Stimulated activated CD8-positive, alpha-beta memory T cell treated with anti-CD3 and anti-CD28 coated beads, Interleukin-7, amount 100 ng/mL, for 1 hour (primary cell): Measurements from ENCODE around the gene TMEM269.

Experiments
- DNase-seq, 2 donors: peaks; one replicate each; pipeline ENCODE4 v3.0.0-alpha.2; 2020; ENCODE audit warnings: low read depth in 2 of 2

The TMEM269 gene

GRCh38 chr1:42784946-42785693, at the start of gene TMEM269:
TMEM269 (plus strand) TSS chr1:42784991; CDS start chr1:42789894, 4,903 bp downstream.
- no peak for DNase-seq

- no peak for DNase-seq
Measured at GRCh38 chr1:42735056-42735455, 49.7 kb upstream of the TMEM269 start.

DNA sequence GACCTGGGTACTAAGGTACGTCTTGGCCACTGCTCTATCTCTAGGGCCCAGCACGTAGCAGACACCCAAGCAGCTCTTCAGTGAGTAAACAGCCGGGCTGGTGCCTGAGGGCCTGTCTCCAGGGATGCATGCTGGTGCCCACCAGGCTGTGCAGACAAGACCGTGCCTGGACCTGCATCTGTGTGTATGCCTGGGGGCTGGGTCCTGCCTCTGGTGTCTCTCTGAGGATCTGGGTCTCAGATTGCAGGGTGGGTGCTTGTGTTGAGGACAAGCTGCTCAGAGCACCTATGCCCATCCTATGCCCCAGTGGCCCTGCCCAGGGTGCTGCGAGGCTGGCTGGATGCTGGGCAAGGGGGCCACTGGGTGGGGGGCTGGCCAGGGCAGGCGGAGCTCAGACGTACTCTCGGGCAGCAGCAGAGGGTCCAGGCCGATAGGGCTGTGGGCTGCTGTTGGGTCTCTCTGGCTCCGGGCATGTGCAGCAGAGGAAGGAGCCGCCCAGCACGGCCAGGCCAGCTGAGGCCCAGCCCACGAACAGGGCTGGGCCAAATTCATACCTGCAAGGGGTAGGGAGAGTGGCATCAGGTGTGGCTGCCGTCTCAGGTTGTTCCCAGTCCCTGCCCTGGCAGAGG, 49.2 kb upstream of the TMEM269 start:
- no peak for DNase-seq

DNA sequence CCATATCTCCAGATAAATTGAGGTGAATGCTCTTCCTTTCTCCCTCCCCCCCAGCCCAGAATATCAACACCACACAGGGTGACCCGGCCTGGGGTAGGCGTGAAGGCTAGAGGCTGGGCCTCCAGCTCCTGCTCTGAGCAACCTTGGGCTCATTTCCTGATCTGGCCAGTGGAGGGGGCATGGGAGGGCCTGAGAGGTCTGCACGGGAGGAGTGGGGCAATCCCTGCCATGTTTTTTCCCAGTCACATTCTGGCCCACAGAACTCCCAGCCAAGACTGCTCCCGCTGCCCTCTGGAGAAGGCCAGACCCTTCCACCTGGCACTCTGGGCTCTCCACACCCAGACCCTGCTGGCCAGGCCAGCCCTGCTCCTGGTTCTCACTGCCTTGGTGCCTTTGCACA, 48.6 kb upstream of the TMEM269 start:
- DNase-seq = no peak

DNA sequence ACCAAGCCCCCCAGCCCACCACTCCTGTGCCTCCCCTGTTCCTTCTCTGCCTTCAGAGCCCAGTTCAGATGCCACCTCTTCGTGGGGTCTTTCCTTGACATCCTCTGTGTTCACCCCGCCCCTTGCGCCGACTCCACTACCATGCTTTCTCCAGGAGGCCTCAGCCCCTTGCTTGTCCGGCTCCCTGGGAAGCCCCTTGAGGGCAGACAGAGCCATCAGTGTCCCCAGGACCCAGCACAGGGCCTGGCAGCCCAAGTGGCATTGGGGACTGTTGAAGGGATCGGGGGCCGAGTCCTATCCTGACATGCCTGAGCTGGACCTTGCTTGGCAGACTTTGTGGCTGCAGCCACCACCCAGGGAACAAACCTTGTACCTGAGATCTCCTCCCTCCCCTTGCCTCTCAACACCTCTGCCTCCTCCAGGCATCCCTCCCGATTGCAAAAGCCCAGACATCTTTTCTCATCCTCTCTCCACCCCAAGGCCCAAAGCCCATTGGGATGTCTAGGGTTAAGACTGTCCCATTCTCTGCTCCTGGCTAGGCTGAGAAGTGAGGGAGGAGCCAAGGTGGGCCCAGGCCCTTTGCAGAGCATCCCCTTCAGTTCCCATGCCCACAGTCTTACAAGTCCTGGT, 48.1 kb upstream of the TMEM269 start:
- DNase-seq = no peak

GRCh38 chr1:42737257-42737656, 47.5 kb upstream of the TMEM269 start:
- no peak for DNase-seq

DNA sequence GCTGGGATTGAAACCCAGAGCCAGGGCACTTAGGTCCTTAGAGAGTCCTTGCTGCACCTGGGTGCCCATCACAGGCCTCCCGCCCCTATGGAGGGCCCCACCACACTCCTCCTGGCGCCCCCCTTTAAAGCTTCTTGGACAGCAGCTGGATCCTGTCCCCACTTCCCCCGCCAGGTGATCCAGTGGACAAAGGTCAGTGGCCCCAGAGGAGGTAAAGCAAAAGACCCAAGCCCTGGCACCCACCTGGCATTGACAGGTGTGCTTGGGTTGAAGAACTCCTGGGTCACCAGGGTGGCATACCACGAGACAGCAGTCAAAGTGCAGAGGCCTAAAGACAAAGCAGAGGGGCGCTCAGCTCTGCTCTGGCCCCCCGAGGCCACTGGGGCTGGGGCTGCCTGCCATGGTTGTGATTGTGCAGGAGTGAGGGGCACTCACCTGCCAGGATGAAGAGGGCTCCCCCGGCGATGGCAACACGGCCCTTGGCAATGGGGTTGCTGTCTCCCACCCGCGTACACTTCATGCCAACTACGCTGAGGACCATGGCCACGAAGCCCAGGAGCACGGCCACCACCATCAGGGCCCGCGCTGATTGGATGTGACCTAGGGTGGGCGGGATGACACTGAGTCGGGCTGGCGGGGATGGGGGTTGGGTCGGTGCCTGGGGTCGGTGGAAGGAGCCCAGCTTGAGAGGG, 46.7 kb upstream of the TMEM269 start:
- DNase-seq = no peak

- DNase-seq = no peak
Measured at GRCh38 chr1:42738678-42739226, 46.0 kb upstream of the TMEM269 start.

- no peak for DNase-seq
Measured at GRCh38 chr1:42739753-42740700, 44.8 kb upstream of the TMEM269 start, which contains the start of gene CLDN19. CLDN19 (minus strand) TSS chr1:42740236; CDS start chr1:42740063, 173 bp downstream.

DNA sequence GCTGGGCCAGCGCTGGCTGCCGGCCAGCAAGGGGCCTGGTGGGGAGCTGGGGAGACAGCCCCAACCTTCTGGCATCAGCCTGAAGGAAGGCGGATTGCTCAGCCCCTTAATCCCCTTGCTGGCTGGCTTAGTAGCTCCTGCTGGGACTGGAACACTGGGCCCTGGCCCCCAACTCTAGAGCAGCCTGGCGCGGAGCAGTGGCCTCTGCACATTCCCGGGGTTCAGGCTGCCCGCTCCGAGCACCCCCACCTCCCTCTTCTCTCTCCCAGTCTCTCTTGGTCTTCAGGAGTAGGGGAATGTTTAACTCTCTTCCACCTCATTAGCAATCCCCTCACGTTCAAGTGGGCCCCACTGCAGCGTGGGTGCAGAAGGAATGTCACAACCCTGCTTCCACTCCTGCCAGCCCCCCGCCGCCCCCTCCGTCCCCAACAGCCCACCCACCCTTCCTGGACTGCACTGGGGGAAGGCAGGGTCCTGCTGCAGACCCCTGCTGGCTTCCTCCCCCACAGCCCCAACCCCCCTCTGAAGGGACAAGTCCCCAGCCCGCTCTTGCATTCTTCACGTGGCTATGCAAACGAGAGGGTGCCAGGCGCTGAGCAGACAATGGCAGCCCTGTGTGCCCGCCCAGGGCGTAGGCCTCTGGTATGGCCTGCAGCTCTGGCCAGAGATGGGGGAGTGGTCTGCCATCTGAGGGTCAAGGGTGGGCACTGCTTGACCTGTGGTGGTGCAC, 43.8 kb upstream of the TMEM269 start:
- no peak for DNase-seq

- DNase-seq = no peak
Measured at GRCh38 chr1:42741706-42742105, 43.1 kb upstream of the TMEM269 start.

- DNase-seq = no peak
Measured at GRCh38 chr1:42742141-42742540, 42.6 kb upstream of the TMEM269 start.

DNA sequence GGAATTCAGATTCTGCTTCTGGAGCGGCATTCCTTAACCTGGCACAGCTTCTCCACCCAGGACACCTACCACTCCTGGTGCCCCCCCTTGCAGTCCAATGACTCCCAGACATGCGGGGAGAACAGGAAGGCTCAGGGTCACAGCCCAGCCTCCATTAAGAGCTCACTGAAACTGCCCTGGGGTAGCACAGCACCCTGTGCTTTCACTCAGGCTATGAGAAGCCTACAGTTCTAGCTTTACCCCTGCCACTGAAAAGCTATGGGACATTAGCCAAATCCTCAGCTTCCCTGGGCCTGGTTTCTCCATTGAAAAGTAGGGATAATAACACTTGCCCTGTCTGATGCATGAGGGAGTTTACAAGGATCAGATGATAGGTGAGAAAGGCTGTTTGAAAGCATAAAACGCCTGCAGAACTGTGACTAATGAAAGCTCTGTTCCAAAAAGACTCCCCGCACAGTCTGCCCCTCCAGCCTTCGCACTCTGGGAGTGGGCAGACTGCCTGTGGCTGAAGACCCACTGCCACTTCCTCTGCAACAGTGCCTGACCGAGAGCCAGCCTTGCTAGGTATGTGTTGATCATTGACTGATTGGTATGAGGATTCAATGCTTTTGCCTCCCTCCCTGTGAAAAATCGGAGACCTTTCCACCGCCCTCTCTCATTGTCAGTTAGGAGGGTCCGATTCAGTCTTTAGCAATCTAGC, 42.0 kb upstream of the TMEM269 start:
- DNase-seq = no peak

DNA sequence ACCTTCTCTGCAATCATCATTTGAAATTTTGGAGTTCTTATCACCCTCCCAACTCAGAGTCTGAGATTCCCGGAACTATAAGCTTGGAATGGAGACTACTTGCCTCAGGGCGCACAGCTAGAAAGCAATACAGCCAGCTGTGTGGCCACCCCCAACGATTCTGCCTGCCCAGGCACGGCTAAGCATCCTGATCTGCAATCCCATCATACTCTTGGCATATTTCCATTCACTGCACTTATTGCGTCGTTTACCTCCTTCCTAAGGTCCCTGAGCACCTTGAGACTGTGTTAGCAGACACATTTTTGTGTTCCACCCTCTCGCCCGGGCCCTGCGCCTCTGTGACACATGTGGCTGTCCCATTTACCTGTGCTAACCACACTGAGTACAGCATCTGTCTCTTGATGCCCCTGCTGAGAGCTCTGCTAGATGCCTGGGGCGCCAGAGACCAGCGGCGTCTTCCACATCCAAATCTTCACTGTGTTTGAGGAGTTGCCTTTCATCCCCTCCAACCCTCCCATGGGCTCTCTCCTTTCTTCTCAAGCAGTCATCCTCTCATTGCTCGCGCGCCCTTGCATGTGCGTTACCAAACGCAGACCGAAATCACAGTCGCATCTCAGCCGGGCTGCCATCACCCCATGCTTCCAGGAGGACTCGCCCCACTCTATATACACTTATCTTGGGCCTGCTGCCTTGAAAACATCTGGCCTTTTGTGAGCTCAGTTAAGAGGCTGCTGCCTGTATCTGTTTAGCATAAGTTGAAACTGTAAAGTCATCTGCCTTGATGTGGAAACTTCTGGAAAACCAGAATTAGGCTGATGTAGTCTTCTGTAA, 41.3 kb upstream of the TMEM269 start:
- DNase-seq = no peak

DNA sequence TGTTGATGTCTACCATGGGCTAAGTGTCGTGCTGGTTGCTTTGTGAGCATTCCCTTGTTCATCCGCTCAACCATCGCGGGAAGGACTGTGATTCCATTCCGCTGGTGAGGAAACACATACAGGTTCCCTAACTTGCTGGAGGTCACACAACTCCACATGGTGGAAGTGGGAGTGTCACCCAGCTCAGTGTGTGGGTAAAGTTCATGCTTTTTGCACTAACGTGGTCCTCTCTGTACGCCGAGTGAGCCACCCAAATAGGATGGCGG, 40.7 kb upstream of the TMEM269 start:
- DNase-seq = no peak

- DNase-seq = no peak
Measured at GRCh38 chr1:42745851-42746250, 38.9 kb upstream of the TMEM269 start.

GRCh38 chr1:42746436-42747105, 38.2 kb upstream of the TMEM269 start:
- no peak for DNase-seq

GRCh38 chr1:42747125-42747524, 37.7 kb upstream of the TMEM269 start:
- DNase-seq = peak in 1 of 2 donors; percentile 31
